ENCODE data around the gene LOXL3. TPM values are rescaled to one million over a fixed set of nuclear protein-coding genes. Genes with fewer than 3 reads are reported as not detected.

LOXL3 gene
- total and polyA plus RNA-seq, 9 donors = 2.3 to 8.5 (median 4.4) TPM

DNA sequence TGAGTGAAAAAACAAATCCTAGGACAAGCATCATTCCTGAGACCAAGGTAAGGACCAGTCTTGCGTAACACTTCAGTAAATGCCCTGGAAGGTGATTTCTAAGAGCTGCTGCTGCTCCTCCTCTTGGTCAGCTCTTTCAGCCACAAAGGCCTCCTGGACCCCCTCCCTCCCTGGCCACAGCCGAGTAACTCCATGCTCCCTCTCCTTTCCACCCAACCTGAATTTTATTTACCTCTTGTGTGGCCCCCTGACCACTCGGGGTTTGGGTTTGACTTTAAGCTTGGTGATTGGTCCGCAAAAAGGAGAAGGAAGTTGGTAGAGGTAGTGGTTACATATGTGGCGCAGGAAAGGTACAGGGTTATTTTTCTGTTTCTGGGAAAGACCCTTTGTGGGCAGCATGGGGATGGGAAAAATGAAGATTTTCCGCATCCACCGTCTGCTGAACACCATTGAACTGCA, 14.8 kb downstream of the LOXL3 start:
- no peak for DNase-seq

DNA sequence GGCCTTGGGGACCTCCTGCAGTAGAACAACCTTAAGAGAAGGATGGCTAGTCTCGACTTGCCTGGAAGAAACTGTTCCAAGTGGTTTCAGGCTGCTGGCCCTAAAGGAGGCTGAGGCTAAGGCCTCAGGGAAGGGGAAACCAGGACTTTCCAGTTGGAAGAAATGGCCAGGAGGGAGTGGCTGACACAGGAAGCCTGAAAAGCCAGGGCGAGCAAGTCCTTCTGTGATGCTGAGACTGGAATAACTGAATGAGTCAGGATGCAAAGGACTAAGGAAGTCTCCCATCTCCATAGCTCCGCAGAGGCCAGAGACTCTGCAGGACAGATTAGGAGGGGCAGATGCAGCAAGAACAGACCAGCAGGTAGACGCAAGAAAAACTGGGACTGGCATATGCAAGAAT, 16.6 kb downstream of the LOXL3 start:
- Histone ChIP-seq H3K27me3 (no peaks in the 10 kb centered on the region), H3K27ac (no peak overlapping the region), H3K4me1 (ENCODE audit: insufficient read depth) (no peaks in the 10 kb centered on the region), H3K36me3 (no peaks in the 10 kb centered on the region), H3K4me3 (no peak overlapping the region), H3K9me3 (no peaks in the 10 kb centered on the region)
- 68 to 78% (median 74%) methylated on average over 4 of the region's 4 CpGs for WGBS, 3 donors
- DNase-seq = no peak
- TF ChIP-seq POLR2A (IDR thresholded peaks at IDR 0.05) (no peak), EP300 (IDR thresholded peaks at IDR 0.05) (no peak), CTCF (IDR thresholded peaks at IDR 0.05) (no peak)
- intact Hi-C loops (cut with DNase I) = no loop called here

More for the DNA sequence above, 14.8 kb downstream of the LOXL3 start:
- Histone ChIP-seq H3K27ac (no peak overlapping the region), H3K36me3 (no peaks in the 10 kb centered on the region), H3K27me3 (no peaks in the 10 kb centered on the region), H3K4me3 (no peak overlapping the region), H3K9me3 (no peaks in the 10 kb centered on the region), H3K4me1 (ENCODE audit: insufficient read depth) (no peaks in the 10 kb centered on the region)
- intact Hi-C loops (cut with DNase I) = no loop called here
- WGBS, 3 donors = 78 to 84% (median 82%) methylated on average over 7 of the region's 7 CpGs
- no peak for TF ChIP-seq POLR2A (IDR thresholded peaks at IDR 0.05)
- TF ChIP-seq EP300 (IDR thresholded peaks at IDR 0.05) = no peak
- no peak for TF ChIP-seq CTCF (IDR thresholded peaks at IDR 0.05)

DNA sequence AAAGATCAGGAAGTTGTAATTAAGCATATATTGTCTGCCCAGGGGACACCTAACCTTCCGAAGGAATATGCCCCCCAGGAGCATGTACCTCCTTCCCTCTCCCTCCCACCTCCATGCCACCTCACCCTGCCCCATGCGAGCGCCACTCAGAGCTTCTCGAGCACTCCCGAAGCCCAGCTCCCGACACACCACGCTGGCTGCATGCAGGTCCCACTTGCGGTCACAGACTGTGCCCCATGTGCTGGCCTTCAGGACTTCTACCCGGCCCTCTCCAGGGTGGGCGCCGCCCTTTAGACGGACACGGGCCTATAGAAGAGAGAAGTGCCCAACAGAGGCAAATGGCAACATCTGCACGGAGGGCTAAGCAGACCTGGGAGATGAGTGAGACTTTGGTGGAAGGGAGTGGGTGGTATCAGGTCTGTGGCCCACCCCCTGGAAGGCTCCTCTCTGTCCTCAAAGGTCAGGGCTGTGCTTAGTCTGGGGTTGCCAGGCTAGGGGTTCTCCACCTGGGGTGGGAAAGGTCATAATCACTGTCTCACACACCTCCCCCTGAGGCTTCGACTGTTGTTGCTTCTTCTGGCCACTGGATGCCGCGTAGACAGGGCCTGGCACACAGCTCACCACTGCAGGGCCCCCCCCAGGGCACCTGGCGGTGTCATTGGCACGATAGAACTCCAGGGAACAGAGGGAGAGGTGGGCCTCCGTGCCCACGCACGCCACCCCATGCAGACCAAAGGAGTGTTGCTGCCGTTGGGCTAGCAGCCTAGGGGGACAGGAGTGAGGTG, 17.4 kb downstream of the LOXL3 start:
- Histone ChIP-seq H3K9me3 (no peaks in the 10 kb centered on the region), H3K36me3 (no peaks in the 10 kb centered on the region), H3K4me3 (no peak overlapping the region), H3K27ac (no peak overlapping the region), H3K27me3 (no peaks in the 10 kb centered on the region), H3K4me1 (ENCODE audit: insufficient read depth) (no peaks in the 10 kb centered on the region)
- 82 to 88% (median 83%) methylated on average over 23 of the region's 23 CpGs for WGBS, 3 donors
- intact Hi-C loops (cut with DNase I) = no loop called here
- no peak for DNase-seq
- TF ChIP-seq EP300 (IDR thresholded peaks at IDR 0.05) (no peak), CTCF (IDR thresholded peaks at IDR 0.05) (no peak), POLR2A (IDR thresholded peaks at IDR 0.05) (no peak)

GRCh38 chr2:74535440-74535965, 18.2 kb downstream of the LOXL3 start:
- H3K27ac ChIP-seq = no peak overlapping the region
- H3K9me3 ChIP-seq = no peaks in the 10 kb centered on the region
- no peaks in the 10 kb centered on the region for H3K27me3 ChIP-seq
- intact Hi-C loops (cut with DNase I) = no loop called here
- no peak for TF ChIP-seq EP300 (IDR thresholded peaks at IDR 0.05)
- TF ChIP-seq POLR2A (IDR thresholded peaks at IDR 0.05) = no peak
- no peak for TF ChIP-seq CTCF (IDR thresholded peaks at IDR 0.05)
- peaks cover 5% of the 10 kb centered on the region for H3K4me1 ChIP-seq (ENCODE audit: insufficient read depth)
- 81 to 90% (median 90%) methylated on average over 10 of the region's 10 CpGs for WGBS, 3 donors
- no peak overlapping the region for H3K4me3 ChIP-seq
- no peak for DNase-seq
- no peaks in the 10 kb centered on the region for H3K36me3 ChIP-seq
